Left lung (tissue), 10 donors: Measurements from ENCODE around the gene ATP5ME. TPM values are rescaled to one million over a fixed set of nuclear protein-coding genes. Genes with fewer than 3 reads are reported as not detected.
A peak's percentile ranks its signal among the peaks of the same experiment; 100 is the strongest.

ENCODE experiments used
- ATAC-seq: fragments of 200-7000 bp; cut with Tn5 transposase; one replicate; pipeline ENCODE4 v1.9.1; 2020; ENCODE audit warnings: moderate library complexity
- DNase-seq, 4 donors: peaks; one replicate each; pipeline ENCODE4 v3.0.0-alpha.2; 2013 to 2020
- H3K27ac ChIP-seq, 2 donors: fragments of 200-600 bp; sonication (generic) in 1 of 2; one replicate each; pipeline versions ENCODE4 v1.5.0 to v1.8.0; 2020 to 2021
- H3K27me3 ChIP-seq, 2 donors: fragments of 200-600 bp; sonication (generic) in 1 of 2; one replicate each; pipeline versions ENCODE4 v1.5.0 to v1.8.0; 2020 to 2021
- H3K36me3 ChIP-seq, 2 donors: fragments of 200-600 bp; sonication (generic) in 1 of 2; one replicate each; pipeline versions ENCODE4 v1.5.0 to v1.8.0; 2020 to 2021
- H3K4me1 ChIP-seq, 2 donors: fragments of 200-600 bp; one replicate each; pipeline ENCODE4 v1.8.0; 2021
- H3K4me3 ChIP-seq, 2 donors: fragments of 200-600 bp; sonication (generic) in 1 of 2; one replicate each; pipeline versions ENCODE4 v1.5.0 to v1.8.0; 2020 to 2021; ENCODE audit warnings: mild to moderate bottlenecking in 1 of 2
- H3K9me3 ChIP-seq, 2 donors: fragments of 200-600 bp; sonication (generic) in 1 of 2; one replicate each; pipeline versions ENCODE4 v1.5.0 to v1.8.0; 2020 to 2021
- CTCF ChIP-seq, 2 donors: fragments of 200-600 bp; sonication (generic) in 1 of 2; IDR thresholded peaks; one replicate each; pipeline versions ENCODE4 v1.5.0 to v1.8.0; 2021; ENCODE audit warnings: antibody characterized with exemption in 2 of 2
- intact Hi-C, 2 donors: fragments of 100-400 bp; cut with DNase I; formaldehyde crosslinking; loops; one replicate each; pipeline versions ENCODE4 v1.11.2 to v1.14.2; 2022
- polyA plus RNA-seq, 6 donors: library from polyadenylated mRNA; unstranded; fragments of 120-200 nt; gene quantifications; one replicate each; pipeline ENCODE4 v1.2.1, GENCODE V29; 2013; ENCODE audit not compliant: insufficient read length in 6 of 6
- total RNA-seq, 2 donors: library from RNA; stranded (reverse); fragmentation: NEBNext Ultra II Directional; extraction: Animal tissue kit (Norgen Biotek cat#: 25700); gene quantifications; one replicate each; pipeline ENCODE4 v1.2.1, GENCODE V29; 2021
- donor health status: DM: no; HTN: yes; CAD: no.
- donor health status: DM: no; HTN: no; CAD: no.

Gene ATP5ME
- total and polyA plus RNA-seq, 8 donors, result 162 to 245 (median 189) TPM

- Histone ChIP-seq H3K27ac (no peak overlapping the region), H3K4me1 (peaks cover 11 to 41% of the 10 kb centered on the region in 2 donors), H3K4me3 (no peak overlapping the region), H3K9me3 (no peaks in the 10 kb centered on the region), H3K36me3 (peaks cover 0 to 3% of the 10 kb centered on the region in 2 donors), H3K27me3 (no peaks in the 10 kb centered on the region)
- intact Hi-C loops, result no loop called here
- DNase-seq (peak in 1 of 4 donors; percentile 81), ATAC-seq (no peak)
- TF ChIP-seq CTCF (IDR thresholded peaks at IDR 0.05), result no peak
These were observed 3.6 kb upstream of the ATP5ME start for GRCh38 chr4:677431-678293.

- ATAC-seq (no peak), DNase-seq (no peak)
- TF ChIP-seq CTCF (IDR thresholded peaks at IDR 0.05), result no peak
- intact Hi-C loops, result no loop called here
- H3K36me3 ChIP-seq, result peaks cover 0 to 11% of the 10 kb centered on the region in 2 donors
- H3K27me3 ChIP-seq, result no peaks in the 10 kb centered on the region
- peaks cover 11 to 43% of the 10 kb centered on the region in 2 donors for H3K4me1 ChIP-seq
- no peak overlapping the region for H3K27ac ChIP-seq
- H3K9me3 ChIP-seq, result no peaks in the 10 kb centered on the region
- no peak overlapping the region for H3K4me3 ChIP-seq
These were observed 2.8 kb upstream of the ATP5ME start for GRCh38 chr4:676871-677235.

- Histone ChIP-seq H3K4me3 (no peak overlapping the region), H3K36me3 (peaks cover 0 to 17% of the 10 kb centered on the region in 2 donors), H3K27ac (no peak overlapping the region), H3K27me3 (no peaks in the 10 kb centered on the region), H3K4me1 (peaks cover 11 to 42% of the 10 kb centered on the region in 2 donors), H3K9me3 (no peaks in the 10 kb centered on the region)
- intact Hi-C loops, result no loop called here
- no peak for ATAC-seq
- peak in 1 of 4 donors; percentile 76 for DNase-seq
- TF ChIP-seq CTCF (IDR thresholded peaks at IDR 0.05), result no peak
These were observed 2.1 kb upstream of the ATP5ME start for GRCh38 chr4:675980-676870.

- Histone ChIP-seq H3K27ac (peak overlapping the region; percentile 83 to 86), H3K4me3 (peak overlapping the region; percentile 70 to 97), H3K9me3 (no peaks in the 10 kb centered on the region), H3K36me3 (peaks cover 0 to 24% of the 10 kb centered on the region in 2 donors), H3K4me1 (peaks cover 5 to 32% of the 10 kb centered on the region in 2 donors), H3K27me3 (no peaks in the 10 kb centered on the region)
- DNase-seq (peak in 1 of 4 donors; percentile 83), ATAC-seq (peak; percentile 7)
- intact Hi-C loops, result no loop called here
- TF ChIP-seq CTCF (IDR thresholded peaks at IDR 0.05), result no peak
These were observed 1.2 kb upstream of the ATP5ME start for GRCh38 chr4:675036-675882.
